Medulla oblongata (tissue), 1 donor: ENCODE results near the gene PPP1R9A.

Source experiments
- DNase-seq: peaks from one replicate; pipeline ENCODE4 v3.0.0-alpha.2; 2015; ENCODE audit errors: extremely low spot score

Gene PPP1R9A

GRCh38 chr7:95318501-95319100, 411.2 kb downstream of the PPP1R9A start:
- no peak for DNase-seq

DNA sequence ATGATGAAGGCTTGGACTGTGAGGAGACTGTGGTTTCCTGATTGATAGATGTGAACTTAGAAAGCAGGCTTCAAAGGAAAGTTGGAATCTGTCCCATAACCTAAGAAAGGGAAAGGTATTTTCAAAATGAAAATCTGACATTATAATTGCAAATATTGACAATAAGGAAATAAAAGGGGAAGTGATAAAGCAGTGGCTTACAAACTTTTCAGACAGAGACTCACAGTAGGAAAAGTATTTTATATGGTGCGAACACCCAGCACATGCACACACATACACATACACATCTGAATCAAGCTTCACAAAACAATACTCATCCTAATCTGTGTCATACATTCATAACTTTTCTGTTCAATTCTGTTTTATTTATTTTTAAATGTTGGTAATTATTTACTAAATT, 412.2 kb downstream of the PPP1R9A start:
- no peak for DNase-seq

GRCh38 chr7:95320651-95321050, 413.3 kb downstream of the PPP1R9A start:
- DNase-seq = no peak

- no peak for DNase-seq
Observed at GRCh38 chr7:95321720-95322119, 414.3 kb downstream of the PPP1R9A start.

DNA sequence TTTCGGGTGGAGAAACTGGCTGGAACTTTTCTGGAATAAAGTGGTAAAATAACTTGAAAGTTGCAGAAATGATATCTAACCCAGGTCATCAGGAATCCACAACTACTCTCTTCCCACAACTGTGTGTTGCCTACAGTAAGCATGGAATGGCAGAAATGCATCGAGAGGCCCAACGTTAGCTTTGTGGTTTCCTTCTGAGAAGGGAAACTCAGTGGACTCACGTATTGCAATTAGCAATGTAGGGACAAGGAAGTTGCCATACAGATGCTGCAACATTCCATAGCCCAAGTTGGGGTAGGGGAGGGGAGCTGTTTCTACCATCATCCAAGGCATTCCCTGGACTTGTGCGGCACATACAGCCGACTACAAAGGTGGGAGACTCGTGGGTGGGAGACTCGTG, 415.0 kb downstream of the PPP1R9A start:
- DNase-seq = no peak

- no peak for DNase-seq
Observed at GRCh38 chr7:95322854-95323253, 415.5 kb downstream of the PPP1R9A start.

DNA sequence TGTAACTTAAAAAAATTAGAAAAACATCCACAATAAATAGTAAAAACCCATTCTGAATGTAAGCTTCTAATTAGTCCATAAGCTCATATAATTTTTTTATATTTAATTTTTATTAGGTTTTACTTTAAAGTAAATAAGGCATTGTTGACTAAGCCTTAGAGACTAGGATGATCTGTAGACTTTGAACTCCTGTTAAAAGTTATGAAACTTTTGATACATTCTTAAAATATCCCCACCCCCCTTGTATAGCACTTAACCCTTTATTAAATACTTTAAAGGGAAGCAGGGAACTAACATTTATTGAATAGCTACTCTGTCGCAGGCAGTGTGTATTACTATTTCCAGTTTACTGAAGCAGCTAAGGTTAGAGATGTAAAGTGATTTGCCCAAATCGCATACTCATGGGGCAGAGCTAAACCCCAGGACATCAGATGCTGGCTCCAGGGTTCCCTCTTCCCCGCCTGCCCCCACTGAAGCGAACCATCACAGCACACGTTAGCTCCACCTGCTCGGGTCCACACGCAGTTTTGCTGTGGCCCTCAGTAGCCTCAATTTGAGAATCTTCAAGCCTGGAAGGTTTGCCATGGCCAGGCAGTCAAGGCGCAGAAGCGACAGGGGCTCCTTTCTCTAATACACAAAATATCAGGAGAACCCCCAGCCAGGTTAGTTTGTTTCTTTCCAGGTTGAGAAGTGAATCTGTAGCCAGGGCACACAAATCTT, 416.2 kb downstream of the PPP1R9A start:
- DNase-seq = no peak

DNA sequence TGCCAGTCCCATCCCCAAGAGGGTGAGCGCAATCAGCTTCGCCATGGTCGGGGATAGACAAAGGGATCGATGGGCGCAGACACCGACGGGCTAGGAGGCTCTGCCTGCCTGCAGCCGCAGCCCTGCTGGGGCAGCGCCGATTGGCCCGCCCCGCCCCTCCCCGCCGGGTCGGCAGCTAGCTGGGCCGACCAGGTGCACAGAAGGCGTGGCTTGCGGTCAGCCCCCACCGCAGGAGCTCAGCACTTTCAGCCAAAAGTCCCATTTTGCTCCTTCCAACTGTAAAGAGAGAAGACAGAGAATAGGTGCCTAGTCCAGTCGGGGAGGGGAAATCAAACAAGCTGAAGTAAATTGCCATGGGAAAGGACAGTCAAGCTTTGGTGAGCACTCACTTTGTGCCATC, 417.0 kb downstream of the PPP1R9A start, which contains the start of gene PON1:
TSS of gene PON1 (minus strand) at position 102 of the 400 bp plus-strand sequence. CDS start at position 45, 57 bp downstream.
- DNase-seq = no peak

DNA sequence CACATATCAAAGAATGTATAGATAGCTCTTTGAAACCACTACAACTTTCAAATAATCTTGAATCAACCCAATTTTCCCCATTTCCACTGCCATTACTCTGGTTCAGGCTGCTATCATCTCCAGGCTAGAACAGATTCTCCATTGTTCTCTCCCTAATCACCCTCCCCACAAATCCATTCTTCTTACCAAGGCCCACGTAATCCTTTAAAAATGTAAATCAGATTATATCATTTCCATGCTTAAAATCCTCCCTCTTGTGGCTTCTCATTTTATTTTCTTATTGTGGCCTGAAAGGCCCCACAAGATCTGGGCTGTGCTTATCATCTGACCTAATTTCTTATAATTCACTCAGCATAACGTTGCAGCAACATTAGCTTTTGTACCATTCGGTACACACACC, 420.0 kb downstream of the PPP1R9A start:
- DNase-seq = no peak

DNA sequence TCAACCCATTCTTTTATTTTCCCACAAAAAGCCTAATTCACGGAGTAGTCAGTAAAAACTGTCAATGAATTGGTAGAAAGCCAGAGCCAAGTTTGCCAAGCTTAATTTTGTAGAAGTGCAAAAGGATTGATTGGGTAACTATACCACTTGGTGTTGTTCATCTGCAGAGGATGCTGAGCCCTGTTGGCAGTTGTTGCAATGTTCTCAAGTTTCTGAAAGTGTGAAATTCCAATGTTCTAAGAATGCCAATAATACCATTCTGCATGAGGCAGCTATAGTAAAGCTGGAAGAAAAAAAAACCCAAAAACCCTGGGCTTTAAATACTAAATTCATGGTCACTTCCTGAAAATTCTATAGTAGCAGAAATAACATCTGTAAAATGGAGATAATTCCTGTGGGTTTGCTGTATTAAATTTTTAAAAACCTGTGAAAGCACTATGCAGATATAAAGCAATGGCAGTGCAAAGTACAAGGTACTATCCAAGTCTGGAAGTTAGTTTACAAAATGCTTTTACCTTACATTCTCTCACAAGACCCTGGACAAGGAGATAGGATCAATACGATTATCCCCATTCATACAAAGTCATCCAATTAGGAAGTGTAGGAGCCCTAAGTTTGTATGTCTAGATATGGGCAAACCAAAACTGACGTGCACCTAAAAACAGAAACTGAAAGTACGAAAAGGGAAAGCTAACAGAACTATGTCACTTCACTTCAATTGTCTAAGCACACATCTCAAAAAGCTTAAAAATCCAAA, 423.0 kb downstream of the PPP1R9A start:
- DNase-seq = peak; percentile 33

DNA sequence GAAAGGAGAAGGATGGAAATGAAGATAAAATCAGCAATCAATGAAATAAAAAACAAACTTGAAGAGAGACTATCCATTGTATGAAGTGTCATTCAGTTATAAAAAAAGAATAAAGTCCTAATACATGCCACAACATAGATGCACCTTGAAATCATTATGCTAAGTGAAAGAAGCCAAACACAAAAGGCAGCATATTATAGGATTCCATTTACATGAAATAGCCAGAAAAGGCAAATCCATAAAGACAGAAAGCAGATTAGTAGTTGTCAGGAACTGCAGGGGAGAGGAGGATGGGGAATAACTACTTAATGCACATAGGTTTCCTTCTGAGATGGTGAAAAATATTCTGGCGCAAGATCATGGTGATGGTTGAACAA, 423.6 kb downstream of the PPP1R9A start:
- peak; percentile 2 for DNase-seq

GRCh38 chr7:95334447-95334846, 427.1 kb downstream of the PPP1R9A start:
- no peak for DNase-seq

GRCh38 chr7:95335093-95335492, 427.7 kb downstream of the PPP1R9A start:
- DNase-seq = no peak

- no peak for DNase-seq
Observed at GRCh38 chr7:95338832-95339231, 431.4 kb downstream of the PPP1R9A start.

GRCh38 chr7:95340491-95340890, 433.1 kb downstream of the PPP1R9A start:
- DNase-seq = no peak

GRCh38 chr7:95342029-95342428, 434.6 kb downstream of the PPP1R9A start:
- no peak for DNase-seq

DNA sequence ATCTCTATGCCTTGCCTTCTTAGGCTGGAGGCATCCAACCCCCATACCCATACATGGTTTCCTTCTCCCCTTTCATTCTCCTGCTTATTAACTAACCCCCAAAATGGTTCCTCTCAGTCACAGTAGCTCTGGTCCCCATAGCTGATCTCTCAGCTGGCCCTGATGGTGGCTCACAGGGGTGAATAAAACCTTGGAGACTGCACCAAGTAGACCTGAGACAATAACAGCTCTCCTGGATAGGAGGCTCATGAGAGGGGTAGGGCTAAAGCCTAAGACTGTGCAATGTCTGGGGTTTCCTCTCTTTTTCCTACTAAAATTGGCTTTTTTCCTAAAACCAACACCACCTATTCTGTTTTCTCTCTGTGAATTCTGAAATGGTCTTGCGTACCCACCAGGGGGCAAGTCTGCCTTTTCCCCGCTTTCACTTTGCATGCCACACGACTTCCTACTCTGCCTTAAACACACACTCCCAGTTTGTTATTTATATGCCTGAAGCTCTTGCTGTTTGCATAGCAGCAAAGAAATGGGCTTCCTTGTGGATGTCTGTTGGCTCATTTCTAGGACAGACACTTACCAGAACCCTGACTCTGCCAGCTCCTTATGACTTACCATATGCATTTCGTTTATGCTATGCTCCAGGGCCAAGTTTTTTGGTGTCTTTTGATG, 435.4 kb downstream of the PPP1R9A start:
- DNase-seq = no peak
